ENCODE data around the gene SPOCK3. TPM values are rescaled to one million over a fixed set of nuclear protein-coding genes. Genes with fewer than 3 reads are reported as not detected.
A peak's percentile ranks its signal among the peaks of the same experiment; 100 is the strongest.

Gene SPOCK3
- total RNA-seq, 8 experiments from 2014 or later: 0.41 to 42.2 (median 18.6) TPM; not detected in 2

DNA sequence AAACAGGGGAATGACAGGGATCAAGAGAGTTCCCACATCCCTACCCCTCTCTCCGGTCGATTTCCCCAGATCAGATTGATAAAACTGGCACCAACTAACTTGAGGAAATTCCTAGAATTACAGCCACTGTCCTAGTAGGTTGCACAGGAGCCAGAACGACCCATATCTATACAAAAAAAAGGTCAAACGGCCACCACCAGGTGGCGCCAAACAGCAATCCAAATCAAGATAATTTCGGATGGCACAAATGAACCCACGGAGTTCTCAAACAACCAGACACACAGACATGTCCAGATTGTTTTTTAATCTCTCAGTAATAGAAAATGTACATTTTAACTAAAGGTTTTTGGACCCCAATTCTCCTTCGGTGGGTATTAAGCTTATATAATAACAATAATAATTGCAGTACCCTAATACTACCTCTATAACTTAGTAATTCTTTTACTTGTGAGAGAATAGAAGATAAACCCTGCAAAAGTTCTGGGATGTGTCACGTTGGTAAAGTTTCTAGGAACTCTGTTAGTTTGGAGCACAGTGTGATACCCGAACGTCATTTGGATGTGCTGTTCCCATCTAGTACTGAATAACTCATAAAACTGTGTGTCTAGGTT lies 212.6 kb downstream of the SPOCK3 start:
- peak in 5 of 8 experiments; percentile 39 to 80 (median 64) for ATAC-seq (replicated peaks in 6 of 8)
- Histone ChIP-seq H3K4me3 (no peak overlapping the region), H3K27ac (no peak overlapping the region), H3K4me1 (replicated peaks in 1 of 2) (no peaks in the 10 kb centered on the region)
- 0 to 75% (median 9%) methylated on average over 1 to 8 of the region's 11 CpGs for WGBS, 10 experiments
- in situ Hi-C loops (cut with MboI; ENCODE audit: low pct_unique_long_range_greater_than_20kb in 2 of 9, low sequenced_read_pairs in 9 of 9, unreplicated experiment in 9 of 9): loop anchor here in 1 of 9 experiments (25.0 kb wide), 1 partner anchor 1066 kb away; the partner anchor contains the start of gene ANXA10

DNA sequence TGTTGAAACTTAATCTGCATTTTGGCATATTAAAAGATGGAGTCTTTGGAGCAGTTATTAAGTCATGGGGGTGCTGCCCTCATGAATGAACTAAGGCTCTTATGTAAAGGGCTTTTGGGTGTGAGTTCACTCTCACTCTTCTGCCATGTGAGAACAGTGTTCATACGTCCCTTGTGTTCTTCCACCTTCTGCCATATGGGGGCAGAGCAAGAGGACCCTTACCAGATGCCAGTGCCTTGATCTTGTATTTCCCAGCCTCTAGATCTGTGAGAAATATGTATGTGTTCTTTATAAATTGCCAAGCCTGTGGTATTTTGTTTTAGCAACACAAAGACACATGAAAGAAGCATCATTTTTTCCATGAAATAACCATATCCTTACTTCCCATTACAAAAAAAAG lies 213.9 kb downstream of the SPOCK3 start:
- no peaks in the 10 kb centered on the region for H3K4me1 ChIP-seq (replicated peaks in 1 of 2)
- H3K27ac ChIP-seq: no peak overlapping the region
- peak in 2 of 8 experiments; percentile 28 to 56 for ATAC-seq (replicated peaks in 6 of 8)
- no peak overlapping the region for H3K4me3 ChIP-seq
- in situ Hi-C loops (cut with MboI; ENCODE audit: low pct_unique_long_range_greater_than_20kb in 2 of 9, low sequenced_read_pairs in 9 of 9, unreplicated experiment in 9 of 9): loop anchor here in 1 of 9 experiments (25.0 kb wide), 1 partner anchor 1067 kb away; the partner anchor contains the start of gene ANXA10
- WGBS, 10 experiments: 0 to 86% (median 21%) methylated on average over 1 of the region's 1 CpG; no CpG with 5 or more reads in 4 of the 10 experiments

DNA sequence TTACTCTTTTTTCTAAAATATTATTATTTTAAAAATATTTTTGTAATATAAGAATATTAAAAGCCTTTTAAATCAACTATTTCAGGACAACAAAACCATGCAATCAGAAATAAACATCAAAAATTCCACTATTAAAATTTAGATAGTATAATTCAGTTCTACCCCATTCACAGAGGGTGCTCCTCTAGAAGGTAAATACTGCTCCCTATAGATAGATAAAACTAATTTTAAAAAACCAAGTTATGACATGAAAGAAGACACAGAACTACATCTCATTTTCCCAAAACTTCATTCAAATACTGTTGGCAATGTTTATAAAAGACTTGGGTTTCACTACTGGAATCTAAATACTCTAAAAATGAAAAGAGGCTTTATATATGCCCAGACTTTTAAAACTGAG lies 219.3 kb downstream of the SPOCK3 start:
- ATAC-seq (replicated peaks in 6 of 8): no peak
- Histone ChIP-seq H3K27ac (no peak overlapping the region), H3K4me1 (replicated peaks in 1 of 2) (no peaks in the 10 kb centered on the region), H3K4me3 (no peak overlapping the region)
- in situ Hi-C loops (cut with MboI; ENCODE audit: low pct_unique_long_range_greater_than_20kb in 2 of 9, low sequenced_read_pairs in 9 of 9, unreplicated experiment in 9 of 9): loop anchor here in 1 of 9 experiments (25.0 kb wide), 1 partner anchor 1072 kb away; the partner anchor contains the start of gene ANXA10

DNA sequence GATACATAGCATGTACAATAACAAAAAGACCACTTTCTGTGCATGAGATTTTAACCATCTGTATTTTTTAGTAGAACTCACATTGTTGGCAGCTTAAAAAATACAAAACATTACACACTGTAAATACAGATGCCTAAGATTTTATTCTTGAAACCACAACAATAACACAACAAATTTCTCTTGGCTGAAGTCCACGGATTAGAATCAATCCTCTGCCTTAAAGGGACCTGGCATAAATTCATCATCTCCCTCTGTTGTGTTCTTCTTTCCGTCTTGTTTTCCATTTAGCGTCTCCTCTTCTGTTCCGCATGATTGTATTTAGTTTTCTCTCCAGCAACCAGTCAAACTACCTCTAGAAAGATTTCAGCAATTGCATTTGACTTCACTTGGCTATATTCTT lies 231.0 kb downstream of the SPOCK3 start:
- Histone ChIP-seq H3K27ac (no peak overlapping the region), H3K4me1 (replicated peaks in 1 of 2) (no peaks in the 10 kb centered on the region), H3K4me3 (no peak overlapping the region)
- no peak for ATAC-seq (replicated peaks in 6 of 8)
- 0 to 92% (median 59%) methylated on average over 1 to 4 of the region's 4 CpGs for WGBS, 10 experiments
- in situ Hi-C loops (cut with MboI; ENCODE audit: low pct_unique_long_range_greater_than_20kb in 2 of 9, low sequenced_read_pairs in 9 of 9, unreplicated experiment in 9 of 9): loop anchor here in 1 of 9 experiments (25.0 kb wide), 1 partner anchor 1084 kb away; the partner anchor contains the start of gene ANXA10

DNA sequence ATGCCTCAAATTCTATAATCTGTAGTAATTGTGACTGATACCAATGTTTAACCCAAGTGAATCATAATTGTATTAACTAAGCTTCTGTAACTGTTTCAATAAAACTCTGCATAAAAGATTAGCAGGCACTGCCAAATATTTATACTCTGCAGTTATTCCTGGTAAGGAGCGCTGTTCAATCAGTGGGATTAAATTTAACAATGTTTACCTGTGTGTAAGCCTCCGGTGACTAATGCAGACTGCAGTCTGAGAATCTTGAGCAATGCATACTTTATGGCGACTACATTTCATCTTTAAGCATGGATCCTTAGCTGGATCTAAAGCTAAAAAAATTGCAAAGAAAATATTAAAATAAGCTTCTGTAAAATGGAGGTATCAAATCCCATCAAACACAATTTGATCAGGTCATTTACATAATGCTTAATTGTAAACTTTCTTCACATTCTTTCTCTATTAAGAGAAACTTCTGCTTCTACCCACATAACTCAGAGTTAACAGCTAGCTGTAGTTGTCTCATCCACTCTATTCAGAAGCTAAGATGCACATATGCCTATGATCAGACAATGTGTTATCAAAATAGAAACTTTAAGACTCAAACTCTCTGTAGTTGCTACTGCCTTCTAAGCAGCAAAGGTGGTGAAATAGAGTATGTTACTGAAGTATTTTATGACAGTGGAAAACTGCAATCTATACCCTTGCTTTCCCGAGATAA lies 234.0 kb downstream of the SPOCK3 start:
- Histone ChIP-seq H3K4me1 (replicated peaks in 1 of 2) (peaks cover 0 to 6% of the 10 kb centered on the region in 2 donors), H3K27ac (no peak overlapping the region), H3K4me3 (no peak overlapping the region)
- in situ Hi-C loops (cut with MboI; ENCODE audit: low pct_unique_long_range_greater_than_20kb in 2 of 9, low sequenced_read_pairs in 9 of 9, unreplicated experiment in 9 of 9): loop anchor here in 1 of 9 experiments (25.0 kb wide), 1 partner anchor 1087 kb away; the partner anchor contains the start of gene ANXA10
- 0 to 100% (median 89%) methylated on average over 1 to 4 of the region's 4 CpGs; no CpG with 5 or more reads in 1 of the 10 experiments for WGBS, 10 experiments
- no peak for ATAC-seq (replicated peaks in 6 of 8)

DNA sequence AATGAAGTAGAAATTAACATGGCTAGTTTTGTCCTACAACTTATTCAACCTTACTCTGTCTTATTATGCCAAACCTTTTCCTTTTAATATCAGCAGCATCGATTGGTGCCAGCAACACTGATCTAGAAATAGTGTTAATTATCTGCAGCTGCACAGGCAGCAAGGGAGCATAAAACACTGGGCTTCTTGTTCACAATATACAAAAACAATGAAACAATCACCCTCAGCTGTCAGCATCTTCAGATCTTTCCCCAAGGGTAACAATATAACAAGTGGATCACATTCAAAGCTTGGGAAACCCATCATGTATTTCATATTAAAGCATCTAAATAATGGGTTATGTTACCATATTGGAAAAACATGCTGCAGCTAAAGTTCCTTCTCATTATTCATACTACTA lies 238.1 kb downstream of the SPOCK3 start:
- Histone ChIP-seq H3K4me1 (replicated peaks in 1 of 2) (peaks cover 0 to 6% of the 10 kb centered on the region in 2 donors), H3K27ac (no peak overlapping the region), H3K4me3 (no peak overlapping the region)
- ATAC-seq (replicated peaks in 6 of 8): no peak
- in situ Hi-C loops (cut with MboI; ENCODE audit: low pct_unique_long_range_greater_than_20kb in 2 of 9, low sequenced_read_pairs in 9 of 9, unreplicated experiment in 9 of 9): no loop called here
- WGBS, 10 experiments: 0 to 100% (median 92%) methylated on average over 1 of the region's 1 CpG

DNA sequence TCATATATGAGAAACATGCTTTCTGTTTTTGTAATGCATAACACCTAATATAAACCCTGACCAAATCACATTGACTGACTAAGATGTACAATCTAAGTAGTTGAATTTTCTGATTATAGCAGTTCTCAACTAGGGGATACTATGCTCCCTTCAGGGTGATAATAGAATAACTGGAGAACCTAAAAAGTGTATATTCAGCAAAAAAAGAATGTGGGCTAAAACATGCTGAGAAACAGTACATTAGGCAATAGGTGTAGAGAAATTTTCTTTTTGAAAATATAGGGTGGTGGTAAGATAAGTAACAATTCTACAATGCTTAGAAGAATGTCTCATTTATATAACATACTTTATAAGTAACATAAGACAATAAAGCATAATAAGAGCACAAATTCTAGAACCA lies 239.6 kb downstream of the SPOCK3 start:
- H3K4me3 ChIP-seq: no peak overlapping the region
- H3K4me1 ChIP-seq (replicated peaks in 1 of 2): peaks cover 0 to 6% of the 10 kb centered on the region in 2 donors
- in situ Hi-C loops (cut with MboI; ENCODE audit: low pct_unique_long_range_greater_than_20kb in 2 of 9, low sequenced_read_pairs in 9 of 9, unreplicated experiment in 9 of 9): no loop called here
- no peak overlapping the region for H3K27ac ChIP-seq
- no peak for ATAC-seq (replicated peaks in 6 of 8)

DNA sequence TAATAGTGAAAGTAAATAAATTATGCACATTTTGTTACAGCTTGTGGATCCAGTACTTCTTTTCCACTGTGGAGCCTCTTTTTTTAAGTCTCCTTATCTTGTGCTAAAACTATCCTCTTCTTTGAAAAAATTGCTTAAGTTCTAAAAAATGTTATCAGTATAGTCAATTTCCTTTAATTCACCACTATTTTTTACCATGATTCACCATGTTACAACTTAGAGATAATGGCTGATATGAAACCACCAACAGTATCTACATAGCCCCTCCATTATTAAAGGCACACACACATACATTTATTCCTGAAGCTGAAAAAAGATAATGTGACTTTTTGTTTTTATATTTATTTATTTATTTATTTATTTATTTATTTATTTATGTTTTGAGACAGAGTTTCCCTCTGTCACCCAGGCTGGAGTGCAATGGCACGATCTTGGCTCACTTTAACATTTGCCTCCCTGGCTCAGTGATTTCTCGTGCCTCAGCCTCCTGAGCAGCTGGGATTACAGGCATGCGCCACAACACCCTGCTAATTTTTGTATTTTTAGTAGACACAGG lies 243.2 kb downstream of the SPOCK3 start:
- no peak for ATAC-seq (replicated peaks in 6 of 8)
- Histone ChIP-seq H3K4me1 (replicated peaks in 1 of 2) (peaks cover 0 to 2% of the 10 kb centered on the region in 2 donors), H3K4me3 (no peak overlapping the region), H3K27ac (no peak overlapping the region)
- in situ Hi-C loops (cut with MboI; ENCODE audit: low pct_unique_long_range_greater_than_20kb in 2 of 9, low sequenced_read_pairs in 9 of 9, unreplicated experiment in 9 of 9): no loop called here
- 0 to 100% (median 76%) methylated on average over 1 to 3 of the region's 3 CpGs; no CpG with 5 or more reads in 2 of the 10 experiments for WGBS, 10 experiments

DNA sequence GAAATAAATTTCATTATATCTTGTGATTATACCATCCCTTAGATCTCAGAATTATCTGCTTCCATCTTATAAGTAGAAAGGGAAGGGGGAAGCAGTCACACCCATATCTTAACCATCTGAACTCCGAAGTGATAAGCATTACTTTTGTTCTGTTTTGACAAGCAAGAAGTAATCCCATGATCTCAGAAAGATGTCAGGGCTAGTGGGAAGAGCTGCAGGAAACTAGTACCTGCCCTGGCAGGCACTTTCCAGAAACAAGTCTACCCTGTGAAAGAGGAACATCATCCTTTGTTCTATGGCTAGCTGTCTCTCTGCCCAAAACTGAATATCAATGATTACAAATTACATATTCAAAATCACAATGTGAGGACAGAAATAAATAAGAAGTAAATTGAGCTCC lies 244.4 kb downstream of the SPOCK3 start:
- 0 to 100% (median 83%) methylated on average over 1 of the region's 1 CpG; no CpG with 5 or more reads in 5 of the 10 experiments for WGBS, 10 experiments
- no peak overlapping the region for H3K27ac ChIP-seq
- in situ Hi-C loops (cut with MboI; ENCODE audit: low pct_unique_long_range_greater_than_20kb in 2 of 9, low sequenced_read_pairs in 9 of 9, unreplicated experiment in 9 of 9): no loop called here

DNA sequence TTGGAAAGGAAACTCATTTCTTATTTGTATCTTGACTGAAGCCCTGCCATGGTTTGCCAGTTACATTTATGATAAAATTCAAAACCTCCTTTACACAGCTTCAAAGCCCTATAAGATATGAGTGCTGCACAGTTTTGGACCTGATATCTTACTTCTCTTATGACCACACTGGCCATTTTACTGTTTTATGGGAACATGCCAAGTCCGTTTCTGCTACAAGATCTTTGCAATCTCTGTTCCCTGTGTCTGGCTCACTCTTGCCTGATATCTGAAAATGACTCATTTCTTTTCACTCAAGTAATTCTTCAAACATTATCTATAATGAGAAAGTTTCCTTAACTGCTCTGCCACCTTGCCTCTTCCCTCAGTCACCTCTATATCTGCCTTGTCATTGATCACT lies 247.3 kb downstream of the SPOCK3 start:
- ATAC-seq (replicated peaks in 6 of 8): no peak
- WGBS, 10 experiments: 0 to 100% (median 45%) methylated on average over 1 of the region's 1 CpG; no CpG with 5 or more reads in 4 of the 10 experiments
- in situ Hi-C loops (cut with MboI; ENCODE audit: low pct_unique_long_range_greater_than_20kb in 2 of 9, low sequenced_read_pairs in 9 of 9, unreplicated experiment in 9 of 9): no loop called here
- H3K4me1 ChIP-seq (replicated peaks in 1 of 2): no peaks in the 10 kb centered on the region
- no peak overlapping the region for H3K27ac ChIP-seq
- H3K4me3 ChIP-seq: no peak overlapping the region

More for the DNA sequence above, 244.4 kb downstream of the SPOCK3 start:
- no peaks in the 10 kb centered on the region for H3K4me1 ChIP-seq (replicated peaks in 1 of 2)
- no peak for ATAC-seq (replicated peaks in 6 of 8)
- H3K4me3 ChIP-seq: no peak overlapping the region

DNA sequence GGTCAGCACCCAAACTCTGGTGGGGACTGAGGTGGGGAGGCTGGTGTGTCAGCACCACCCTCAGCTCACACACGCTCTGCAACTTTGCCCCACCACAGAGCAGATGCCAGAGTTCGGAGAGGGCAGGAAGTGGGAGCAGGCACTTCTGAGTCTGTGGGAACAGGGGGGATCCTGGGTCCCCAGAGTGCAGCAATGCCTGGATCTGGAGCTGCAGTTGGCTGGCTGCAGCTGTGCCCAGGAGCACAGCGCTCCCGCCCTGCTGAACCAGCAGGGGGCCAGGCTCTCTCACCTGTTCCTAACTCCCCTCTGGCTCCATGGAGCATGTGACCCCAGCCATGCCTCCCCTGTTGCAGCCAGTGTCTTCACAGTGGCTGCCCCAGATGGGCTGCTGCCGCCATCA lies 252.4 kb downstream of the SPOCK3 start:
- H3K4me3 ChIP-seq: no peak overlapping the region
- no peak overlapping the region for H3K27ac ChIP-seq
- ATAC-seq (replicated peaks in 6 of 8): no peak
- 60 to 100% (median 80%) methylated on average over 1 of the region's 5 CpGs; no CpG with 5 or more reads in 7 of the 10 experiments for WGBS, 10 experiments
- in situ Hi-C loops (cut with MboI; ENCODE audit: low pct_unique_long_range_greater_than_20kb in 2 of 9, low sequenced_read_pairs in 9 of 9, unreplicated experiment in 9 of 9): no loop called here
- no peaks in the 10 kb centered on the region for H3K4me1 ChIP-seq (replicated peaks in 1 of 2)

DNA sequence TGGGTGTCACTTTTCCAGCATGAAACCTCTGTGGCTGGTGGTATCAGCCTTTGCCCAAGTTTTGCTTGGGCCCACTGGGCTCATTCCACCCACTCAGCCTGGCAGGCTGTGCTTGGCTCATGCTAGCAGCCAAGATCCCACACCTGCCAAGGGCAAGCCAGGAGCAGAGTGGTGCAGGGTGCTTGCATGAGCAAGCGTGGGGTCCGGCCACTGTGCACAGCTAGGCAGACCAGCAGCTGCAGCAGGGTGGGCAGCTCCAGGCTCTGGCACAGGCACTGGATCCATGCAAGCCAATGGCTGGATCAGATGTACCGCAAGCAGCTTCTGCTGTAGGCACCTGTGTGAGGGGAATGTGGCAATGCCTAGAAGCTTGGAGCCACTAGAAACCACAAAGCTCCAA lies 253.9 kb downstream of the SPOCK3 start:
- Histone ChIP-seq H3K4me1 (replicated peaks in 1 of 2) (no peaks in the 10 kb centered on the region), H3K4me3 (no peak overlapping the region), H3K27ac (no peak overlapping the region)
- ATAC-seq (replicated peaks in 6 of 8): no peak
- WGBS, 10 experiments: 50 to 90% (median 81%) methylated on average over 1 to 3 of the region's 3 CpGs; no CpG with 5 or more reads in 7 of the 10 experiments
- in situ Hi-C loops (cut with MboI; ENCODE audit: low pct_unique_long_range_greater_than_20kb in 2 of 9, low sequenced_read_pairs in 9 of 9, unreplicated experiment in 9 of 9): no loop called here

DNA sequence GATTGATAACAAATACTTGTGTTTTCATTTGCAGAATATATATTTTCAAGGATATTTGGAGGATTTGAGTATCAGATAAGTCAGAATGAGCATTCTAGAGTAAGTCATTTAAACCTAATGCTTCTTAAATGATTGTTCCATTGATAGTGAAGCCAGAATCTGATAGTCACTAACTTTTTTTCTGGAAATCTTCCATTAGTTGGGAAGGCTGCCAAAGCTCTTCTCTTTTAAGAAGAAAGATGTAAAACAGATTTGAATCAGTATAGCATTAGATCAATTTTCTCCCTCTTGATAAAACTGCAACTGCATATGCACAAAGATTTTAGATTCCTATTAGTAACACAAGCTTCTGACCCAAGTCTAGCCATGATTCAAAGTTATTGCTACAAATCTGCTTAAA lies 256.7 kb downstream of the SPOCK3 start:
- H3K27ac ChIP-seq: no peak overlapping the region
- in situ Hi-C loops (cut with MboI; ENCODE audit: low pct_unique_long_range_greater_than_20kb in 2 of 9, low sequenced_read_pairs in 9 of 9, unreplicated experiment in 9 of 9): no loop called here
- H3K4me1 ChIP-seq (replicated peaks in 1 of 2): no peaks in the 10 kb centered on the region
- no peak overlapping the region for H3K4me3 ChIP-seq
- no peak for ATAC-seq (replicated peaks in 6 of 8)

Data from motor neuron (in vitro differentiated cells).